ENCODE results near the gene ZNF689.

- TF ChIP-seq CTCF (IDR thresholded peaks at IDR 0.05) (no peak), POLR2A (IDR thresholded peaks at IDR 0.05) (no peak), POLR2AphosphoS5 (IDR thresholded peaks at IDR 0.05) (no peak)
Measured at GRCh38 chr16:30651124-30652004, 41.2 kb upstream of the ZNF689 start.
